ENCODE data around the gene NGEF.

Gene NGEF

DNA sequence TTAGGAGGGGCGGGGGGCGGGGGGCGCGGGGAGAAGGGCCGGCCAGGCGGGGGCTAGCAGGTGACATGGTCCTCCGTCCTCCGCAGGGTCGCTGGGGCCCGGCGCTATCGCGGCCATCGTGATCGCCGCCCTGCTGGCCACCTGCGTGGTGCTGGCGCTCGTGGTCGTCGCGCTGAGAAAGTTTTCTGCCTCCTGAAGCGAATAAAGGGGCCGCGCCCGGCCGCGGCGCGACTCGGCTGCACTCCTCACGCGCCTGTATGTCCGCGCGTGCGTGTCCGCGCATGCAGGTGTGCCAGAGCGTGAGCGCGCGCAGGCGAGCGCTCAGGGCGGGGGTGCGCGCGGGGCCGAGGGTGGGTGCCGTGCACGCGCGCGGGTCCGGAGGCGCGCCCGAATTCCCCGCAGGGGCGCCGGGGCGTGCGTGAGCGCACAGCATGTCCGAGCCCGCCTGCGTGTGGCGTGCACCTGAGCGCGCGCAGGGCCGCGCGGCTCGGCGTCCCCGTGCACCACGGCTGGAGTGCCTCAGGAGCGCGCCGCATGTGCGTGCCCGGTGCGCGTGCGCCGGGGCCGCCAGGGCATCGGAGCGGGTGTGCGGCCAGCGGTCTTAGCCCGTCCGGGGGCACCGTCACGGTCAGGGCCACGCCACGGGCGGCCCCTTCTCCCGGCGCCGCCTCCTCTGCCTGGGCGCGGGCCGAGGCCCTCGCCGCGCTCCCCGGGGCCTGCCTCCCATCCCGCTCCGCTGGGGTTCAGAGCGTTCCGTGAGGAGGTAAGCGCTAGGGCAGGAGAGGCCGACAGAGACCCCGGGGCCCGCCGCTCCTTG is 136.7 kb downstream of the NGEF start:
- in situ Hi-C loops (cut with HindIII; ENCODE audit: low sequenced_read_pairs) = no loop called here

- in situ Hi-C loops (cut with HindIII; ENCODE audit: low sequenced_read_pairs) = no loop called here
Observed at GRCh38 chr2:232875256-232876121, 137.6 kb downstream of the NGEF start.

DNA sequence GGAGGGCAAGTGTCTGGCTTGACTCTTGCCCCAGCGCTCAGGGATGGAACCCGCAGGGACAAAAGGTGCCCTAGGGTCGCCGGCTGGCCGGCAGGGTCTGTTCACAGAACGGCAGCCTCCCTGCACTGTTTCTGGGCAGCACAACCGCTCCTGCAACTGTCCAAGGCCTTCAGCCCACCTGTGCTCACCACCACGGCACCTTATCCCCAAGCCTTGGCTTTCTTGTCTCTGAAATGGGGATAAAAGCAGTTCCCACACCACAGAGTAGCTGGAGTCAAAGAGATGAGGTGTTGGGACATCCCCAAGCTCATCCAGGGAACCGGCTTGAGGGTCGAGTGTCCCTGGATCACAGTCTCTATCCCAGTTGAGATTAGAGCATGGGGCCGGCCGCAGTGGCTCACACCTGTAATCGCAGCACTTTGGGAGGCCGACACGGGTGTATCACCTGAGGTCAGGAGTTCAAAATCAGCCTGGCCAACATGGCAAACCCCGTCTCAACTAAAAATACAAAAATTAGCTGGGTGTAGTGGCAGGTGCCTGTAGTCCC is 138.3 kb downstream of the NGEF start:
- in situ Hi-C loops (cut with HindIII; ENCODE audit: low sequenced_read_pairs) = loop anchor here (25.0 kb wide), 1 partner anchor 363 kb away; no protein-coding TSS in a partner anchor

DNA sequence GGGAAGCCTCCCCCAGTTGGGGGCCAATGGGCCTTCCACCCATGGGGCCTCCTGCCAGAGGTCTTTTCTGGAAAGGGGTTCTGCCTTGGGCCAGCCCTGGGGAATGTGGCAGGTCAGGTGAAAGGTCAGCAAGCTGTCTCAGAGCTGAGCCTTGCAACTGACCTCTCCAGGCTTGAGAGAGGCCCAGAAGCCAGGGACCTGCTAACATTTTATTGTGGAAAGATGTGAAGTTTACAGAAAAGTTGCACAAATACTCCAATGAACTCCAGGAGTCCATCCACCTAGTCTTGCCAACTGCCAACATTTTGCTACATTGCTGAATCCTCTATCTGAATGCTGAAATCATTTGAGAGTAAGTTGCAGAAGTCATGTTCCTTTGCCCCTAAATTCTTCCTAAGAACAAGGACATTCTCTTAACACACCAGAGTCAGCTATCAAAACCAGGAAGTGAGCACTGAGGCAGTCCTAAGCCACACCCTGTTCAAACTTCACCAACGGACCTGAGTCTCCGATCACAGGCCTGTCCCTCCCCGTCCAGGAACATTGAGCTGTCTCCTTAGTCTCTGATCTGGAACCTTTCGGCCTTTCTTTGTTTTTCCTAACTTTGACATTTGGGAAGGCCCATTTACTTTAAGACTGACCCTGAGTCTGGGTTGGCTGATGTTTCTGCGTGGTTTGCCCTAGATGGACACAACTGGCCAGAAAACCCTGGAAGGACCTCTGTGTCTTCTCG is 139.0 kb downstream of the NGEF start:
- in situ Hi-C loops (cut with HindIII; ENCODE audit: low sequenced_read_pairs) = loop anchor here (25.0 kb wide), 1 partner anchor 363 kb away; no protein-coding TSS in a partner anchor

DNA sequence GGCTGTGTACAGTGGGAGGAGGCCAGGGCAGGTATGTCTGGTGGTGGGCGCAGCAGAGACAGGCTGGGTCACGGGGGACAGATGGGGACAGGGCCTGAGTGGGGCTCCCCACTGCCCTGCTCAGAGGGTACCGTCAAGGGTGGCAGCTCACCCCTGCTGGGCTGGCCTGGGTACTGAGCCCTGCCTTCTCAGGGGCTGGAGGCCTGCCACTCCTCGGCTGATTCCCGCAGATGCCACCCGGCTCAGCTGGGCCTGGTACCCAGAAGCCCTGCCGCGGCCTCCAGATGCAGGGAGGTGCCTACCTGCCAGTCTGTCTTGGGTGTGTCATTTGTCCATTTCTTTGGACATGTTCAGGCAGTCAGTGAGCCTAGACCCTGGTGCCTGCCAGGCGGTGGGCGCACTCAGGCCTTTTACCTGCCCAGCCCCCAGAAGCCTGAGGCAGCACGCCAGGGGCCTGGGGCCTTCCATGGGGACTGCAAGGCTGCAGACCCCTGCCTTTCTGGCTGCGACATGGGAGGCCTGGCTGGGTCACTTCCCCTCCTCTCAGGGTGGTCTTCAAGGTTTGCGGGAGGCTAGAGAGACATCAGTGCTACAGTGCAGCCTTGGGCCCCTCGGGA is 139.7 kb downstream of the NGEF start:
- in situ Hi-C loops (cut with HindIII; ENCODE audit: low sequenced_read_pairs) = loop anchor here (25.0 kb wide), 1 partner anchor 364 kb away; no protein-coding TSS in a partner anchor

- in situ Hi-C loops (cut with HindIII; ENCODE audit: low sequenced_read_pairs) = loop anchor here (25.0 kb wide), 1 partner anchor 364 kb away; no protein-coding TSS in a partner anchor
Observed at GRCh38 chr2:232872826-232873225, 140.2 kb downstream of the NGEF start.

DNA sequence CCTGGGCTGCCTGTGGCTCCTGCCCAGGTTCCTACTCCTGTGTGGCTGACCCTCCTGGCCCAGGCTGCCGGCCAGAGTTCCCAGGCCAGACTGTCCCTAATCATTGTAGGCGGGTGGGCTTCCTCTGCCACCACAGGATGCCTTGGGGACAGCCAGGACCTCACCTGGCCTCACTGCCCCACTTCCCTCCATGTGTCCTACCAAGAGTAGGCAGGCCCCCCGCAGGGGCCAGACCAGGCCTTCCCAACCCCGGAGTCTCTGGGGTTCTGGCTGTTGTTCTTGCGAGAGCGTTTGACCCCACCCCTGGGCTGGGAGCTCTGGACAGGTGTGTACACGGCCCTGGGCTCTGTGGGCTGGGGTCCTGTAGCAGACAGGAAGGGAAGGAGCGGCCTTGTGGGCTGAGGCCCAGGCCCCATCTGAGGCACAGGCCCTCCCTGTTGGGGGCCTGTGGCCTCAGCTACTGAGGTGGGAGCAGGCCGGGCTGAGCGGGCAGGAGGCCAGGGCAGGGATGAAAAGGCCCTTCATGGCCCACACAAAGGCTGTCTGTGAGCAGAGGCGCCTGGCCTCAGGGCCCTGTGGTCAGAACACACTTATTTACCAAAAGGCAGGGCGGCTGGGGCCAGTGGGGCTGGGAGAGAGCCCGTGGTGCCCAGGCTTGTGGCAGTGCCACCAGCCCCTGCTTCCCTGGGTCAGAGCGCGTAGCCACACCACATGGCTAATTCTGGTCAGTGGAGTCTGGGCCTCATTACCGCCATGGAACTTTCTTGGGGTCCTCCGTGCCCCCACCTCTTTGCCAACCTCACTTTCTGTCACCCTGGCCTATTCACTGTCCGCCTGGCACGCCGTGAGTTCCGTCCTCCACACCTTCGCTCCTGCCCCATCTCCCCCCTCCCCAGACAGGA is 141.0 kb downstream of the NGEF start:
- in situ Hi-C loops (cut with HindIII; ENCODE audit: low sequenced_read_pairs) = loop anchor here (25.0 kb wide), 1 partner anchor 365 kb away; no protein-coding TSS in a partner anchor

- in situ Hi-C loops (cut with HindIII; ENCODE audit: low sequenced_read_pairs) = loop anchor here (25.0 kb wide), 1 partner anchor 366 kb away; no protein-coding TSS in a partner anchor
Observed at GRCh38 chr2:232871418-232871834, 141.6 kb downstream of the NGEF start.

DNA sequence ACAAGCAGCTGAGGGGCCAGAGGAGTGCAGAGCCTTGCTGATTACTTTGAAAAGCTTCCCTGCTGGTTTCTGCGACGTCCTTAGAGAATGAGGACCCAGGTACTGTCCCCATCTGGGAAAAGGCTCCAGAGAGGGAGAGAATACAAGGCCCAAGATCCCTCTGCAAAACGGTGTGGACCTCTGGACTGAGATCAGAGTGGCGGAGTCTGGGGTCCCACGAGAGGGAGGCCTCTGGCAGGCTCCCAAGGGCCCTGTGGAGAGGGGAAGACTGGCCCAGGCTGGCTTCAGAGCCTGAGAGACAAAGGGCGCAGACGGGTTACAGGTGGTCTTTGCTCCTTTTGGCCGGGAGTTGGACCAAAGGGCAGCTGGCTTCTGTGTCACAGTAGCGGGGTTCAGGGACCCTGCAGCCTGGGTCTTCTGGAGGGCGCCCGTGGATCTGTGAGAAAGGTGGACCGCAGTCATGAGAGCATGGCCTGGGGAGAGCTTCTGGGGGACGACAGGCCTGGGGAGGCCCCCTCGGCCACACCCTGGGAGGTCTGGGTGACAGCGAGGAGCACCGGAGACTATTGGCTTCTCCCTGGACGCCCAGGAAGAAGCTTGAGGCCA is 142.2 kb downstream of the NGEF start:
- in situ Hi-C loops (cut with HindIII; ENCODE audit: low sequenced_read_pairs) = loop anchor here (25.0 kb wide), 1 partner anchor 366 kb away; no protein-coding TSS in a partner anchor

- in situ Hi-C loops (cut with HindIII; ENCODE audit: low sequenced_read_pairs) = loop anchor here (25.0 kb wide), 1 partner anchor 367 kb away; no protein-coding TSS in a partner anchor
Observed at GRCh38 chr2:232870018-232870765, 142.9 kb downstream of the NGEF start, which contains the start of gene SNORC. TSS of gene SNORC (plus strand) at chr2:232870264. CDS start at chr2:232870342, 78 bp downstream.

DNA sequence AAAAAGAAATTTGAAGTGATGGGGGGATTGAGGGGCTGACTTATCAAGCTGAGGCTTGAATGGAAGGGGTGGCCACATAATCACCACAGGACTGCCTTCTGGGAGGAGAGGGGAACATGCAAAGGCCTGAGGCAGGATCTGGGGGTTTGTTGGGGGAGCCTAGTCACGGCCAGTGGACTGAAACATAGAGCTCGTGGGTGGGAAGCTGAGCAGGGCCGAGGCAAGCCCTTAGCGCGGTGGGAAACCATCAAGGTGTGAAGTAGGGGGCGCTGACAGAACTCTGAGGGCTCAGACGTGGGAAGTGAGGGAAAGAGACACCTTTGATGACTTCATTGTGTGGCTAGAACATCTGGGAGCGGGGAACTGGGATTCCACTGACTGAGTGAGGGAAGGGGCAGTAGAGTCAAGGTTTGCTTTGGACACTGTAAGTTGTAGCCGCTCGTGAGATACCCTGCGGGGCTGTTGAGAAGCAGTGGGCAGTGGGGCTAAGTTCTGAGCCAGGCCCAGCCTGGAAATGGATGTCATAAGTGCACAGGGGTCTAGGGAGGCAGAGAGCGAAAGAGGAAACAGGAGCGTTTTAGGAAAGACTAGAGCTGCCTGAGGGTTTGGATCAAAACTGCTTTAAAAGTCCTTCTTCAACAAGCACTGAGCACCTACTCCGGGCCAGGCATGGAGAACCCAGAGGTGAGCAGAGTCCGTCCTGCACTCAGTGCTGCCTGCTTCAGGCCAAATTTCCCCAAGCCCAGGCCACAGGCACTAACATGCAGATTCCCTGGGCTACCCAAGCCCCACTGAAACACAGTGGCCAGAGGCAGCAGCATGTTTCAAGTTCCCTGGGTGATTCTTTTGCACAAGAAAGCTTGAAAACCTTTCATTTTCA is 143.7 kb downstream of the NGEF start:
- in situ Hi-C loops (cut with HindIII; ENCODE audit: low sequenced_read_pairs) = loop anchor here (25.0 kb wide), 1 partner anchor 368 kb away; no protein-coding TSS in a partner anchor

GRCh38 chr2:232866104-232866503 is 147.0 kb downstream of the NGEF start:
- in situ Hi-C loops (cut with HindIII; ENCODE audit: low sequenced_read_pairs) = loop anchor here (25.0 kb wide), 1 partner anchor 371 kb away; no protein-coding TSS in a partner anchor

DNA sequence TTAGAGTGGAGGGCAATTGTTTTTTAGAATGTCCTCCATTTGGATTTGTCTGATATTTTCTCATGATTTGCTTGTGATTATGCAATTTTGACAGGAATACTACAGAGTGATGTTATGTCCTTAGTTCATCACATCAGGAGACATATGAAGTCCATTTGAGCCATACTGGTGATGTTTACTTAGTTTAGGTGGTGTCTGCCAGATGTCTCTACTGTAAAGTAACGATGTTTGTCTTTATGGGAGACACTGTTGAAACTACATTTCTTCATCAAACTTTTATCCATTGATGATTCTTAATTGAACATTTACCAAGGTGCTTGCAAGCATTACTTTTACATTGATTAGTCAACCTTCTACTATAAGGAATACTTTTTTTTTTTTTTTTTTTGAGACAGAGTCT is 147.9 kb downstream of the NGEF start:
- in situ Hi-C loops (cut with HindIII; ENCODE audit: low sequenced_read_pairs) = loop anchor here (25.0 kb wide), 1 partner anchor 372 kb away; no protein-coding TSS in a partner anchor

DNA sequence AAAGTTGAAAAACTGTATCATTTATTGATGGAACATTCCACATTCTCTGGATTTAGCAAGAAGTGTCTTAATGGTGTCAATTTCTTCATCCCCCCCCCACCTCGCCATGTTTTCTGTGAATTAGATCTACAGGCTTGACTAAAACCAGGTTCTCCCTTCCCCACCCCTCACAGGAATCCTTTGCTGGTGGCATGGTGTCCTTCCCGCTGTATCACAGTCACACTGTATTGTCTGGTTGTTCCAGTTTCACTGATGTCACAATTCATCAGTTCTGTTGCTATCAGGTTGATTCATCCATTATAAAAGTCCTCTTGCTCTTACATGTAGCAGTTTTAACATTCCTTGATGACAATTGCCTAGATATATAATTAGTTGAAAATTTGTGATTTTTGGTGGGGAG is 149.1 kb downstream of the NGEF start:
- in situ Hi-C loops (cut with HindIII; ENCODE audit: low sequenced_read_pairs) = loop anchor here (25.0 kb wide), 1 partner anchor 373 kb away; no protein-coding TSS in a partner anchor

GRCh38 chr2:232861353-232861752 is 151.7 kb downstream of the NGEF start:
- in situ Hi-C loops (cut with HindIII; ENCODE audit: low sequenced_read_pairs) = loop anchor here (25.0 kb wide), 1 partner anchor 376 kb away; no protein-coding TSS in a partner anchor

DNA sequence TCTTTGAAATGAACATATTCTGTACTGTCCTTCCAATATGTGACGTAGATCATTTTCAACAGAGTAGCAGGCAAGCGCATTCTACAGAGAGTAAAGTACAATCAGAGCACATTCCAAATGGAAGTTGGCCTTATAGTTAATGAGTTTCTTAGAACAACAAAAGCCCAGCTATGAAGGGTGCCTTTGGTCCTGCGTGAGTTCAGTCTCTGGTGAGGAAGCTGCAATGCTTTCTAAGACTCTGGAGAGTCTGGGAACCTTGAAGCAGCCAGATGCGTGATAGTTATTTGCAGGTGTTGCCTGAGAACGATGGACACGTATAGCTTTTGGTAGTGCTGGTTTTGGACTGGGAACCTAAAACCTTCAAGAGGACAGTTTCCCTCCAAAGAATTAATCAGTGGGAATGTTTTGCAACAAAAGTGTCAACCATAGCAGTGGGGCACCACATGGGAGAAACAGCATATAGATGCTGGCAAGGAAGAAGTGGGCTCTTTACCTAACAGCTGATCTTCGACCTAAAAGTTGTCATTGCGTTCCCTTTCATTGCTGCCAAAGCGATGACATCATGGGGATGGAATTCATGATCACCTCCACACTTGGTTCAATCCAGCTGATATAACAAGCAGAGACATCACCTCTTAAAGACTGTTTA is 152.3 kb downstream of the NGEF start:
- in situ Hi-C loops (cut with HindIII; ENCODE audit: low sequenced_read_pairs) = loop anchor here (25.0 kb wide), 1 partner anchor 377 kb away; no protein-coding TSS in a partner anchor

Data from DLD1 (cell line).